ENCODE results near the gene GFER. TPM values are rescaled to one million over a fixed set of nuclear protein-coding genes. Genes with fewer than 3 reads are reported as not detected.

Gene GFER
- total RNA-seq, 1 experiment from 2014 or later = 57.3 TPM

- H3K4me1 ChIP-seq = peaks cover 16% of the 10 kb centered on the region
- H3K4me3 ChIP-seq (ENCODE audit: low read depth, low read length) = no peak overlapping the region
- H3K9me3 ChIP-seq = no peaks in the 10 kb centered on the region
- intact Hi-C loops (cut with micrococcal nuclease; ENCODE audit: unreplicated experiment) = no loop called here
- no peaks in the 10 kb centered on the region for H3K27me3 ChIP-seq (replicated peaks; ENCODE audit: control insufficient read depth, insufficient read depth, low read length)
- Mint-ChIP-seq H3K27me3 (ENCODE audit: insufficient read depth, unreplicated experiment) (no peaks in the 10 kb centered on the region), H3K36me3 (ENCODE audit: insufficient read depth, unreplicated experiment) (no peaks in the 10 kb centered on the region), H3K4me1 (ENCODE audit: low read depth, unreplicated experiment) (no peaks in the 10 kb centered on the region), H3K4me3 (ENCODE audit: unreplicated experiment) (no peak overlapping the region), H3K9me3 (ENCODE audit: unreplicated experiment) (no peaks in the 10 kb centered on the region), H3K27ac (ENCODE audit: unreplicated experiment) (no peak overlapping the region)
- POLR2A ChIA-PET = no interaction called here
- TF ChIP-seq CTCF (IDR thresholded peaks at IDR 0.05; ENCODE audit: insufficient read depth in 1 of 2, low read depth in 1 of 2, low read length in 1 of 2, severe bottlenecking in 1 of 2, unreplicated experiment in 1 of 2) = no peak
- no peaks in the 10 kb centered on the region; the same call in 1 of the 2 replicates for H3K36me3 ChIP-seq (ENCODE audit: control insufficient read depth, insufficient read depth, low read length)
- CTCF ChIA-PET = no interaction called here
- BruUV-seq (replicated peaks) = no TSS peak
- DNase-seq = no peak
These were observed 46.0 kb downstream of the GFER start for GRCh38 chr16:2030036-2030435.

- Mint-ChIP-seq H3K4me1 (ENCODE audit: low read depth, unreplicated experiment) (no peaks in the 10 kb centered on the region), H3K27ac (ENCODE audit: unreplicated experiment) (no peak overlapping the region), H3K4me3 (ENCODE audit: unreplicated experiment) (no peak overlapping the region), H3K36me3 (ENCODE audit: insufficient read depth, unreplicated experiment) (no peaks in the 10 kb centered on the region), H3K27me3 (ENCODE audit: insufficient read depth, unreplicated experiment) (no peaks in the 10 kb centered on the region), H3K9me3 (ENCODE audit: unreplicated experiment) (no peaks in the 10 kb centered on the region)
- Histone ChIP-seq H3K36me3 (ENCODE audit: control insufficient read depth, insufficient read depth, low read length) (no peaks in the 10 kb centered on the region; the same call in 1 of the 2 replicates), H3K9me3 (no peaks in the 10 kb centered on the region), H3K27me3 (replicated peaks; ENCODE audit: control insufficient read depth, insufficient read depth, low read length) (no peaks in the 10 kb centered on the region), H3K4me3 (ENCODE audit: low read depth, low read length) (no peak overlapping the region), H3K4me1 (peaks cover 27% of the 10 kb centered on the region)
- ChIA-PET CTCF (interaction anchor here (0.7 kb wide), 1 partner anchor 91 kb away, joined by 4 read pairs; no protein-coding TSS in a partner anchor), POLR2A (no interaction called here)
- TF ChIP-seq CTCF (IDR thresholded peaks at IDR 0.05; ENCODE audit: insufficient read depth in 1 of 2, low read depth in 1 of 2, low read length in 1 of 2, severe bottlenecking in 1 of 2, unreplicated experiment in 1 of 2) = no peak
- intact Hi-C loops (cut with micrococcal nuclease; ENCODE audit: unreplicated experiment) = no loop called here
- no peak for DNase-seq
- BruUV-seq (replicated peaks) = no TSS peak
These were observed 47.1 kb downstream of the GFER start for GRCh38 chr16:2031081-2031577.

GRCh38 chr16:2032285-2033056 is 48.5 kb downstream of the GFER start:
- Mint-ChIP-seq H3K9me3 (ENCODE audit: unreplicated experiment) (no peaks in the 10 kb centered on the region), H3K4me3 (ENCODE audit: unreplicated experiment) (no peak overlapping the region), H3K36me3 (ENCODE audit: insufficient read depth, unreplicated experiment) (no peaks in the 10 kb centered on the region), H3K27me3 (ENCODE audit: insufficient read depth, unreplicated experiment) (no peaks in the 10 kb centered on the region), H3K4me1 (ENCODE audit: low read depth, unreplicated experiment) (no peaks in the 10 kb centered on the region), H3K27ac (ENCODE audit: unreplicated experiment) (no peak overlapping the region)
- ChIA-PET CTCF (no interaction called here), POLR2A (no interaction called here)
- H3K9me3 ChIP-seq = no peaks in the 10 kb centered on the region
- no peak for DNase-seq
- no peak overlapping the region for H3K4me3 ChIP-seq (ENCODE audit: low read depth, low read length)
- no TSS peak for BruUV-seq (replicated peaks)
- peaks cover 29% of the 10 kb centered on the region for H3K4me1 ChIP-seq
- intact Hi-C loops (cut with micrococcal nuclease; ENCODE audit: unreplicated experiment) = no loop called here
- no peaks in the 10 kb centered on the region for H3K27me3 ChIP-seq (replicated peaks; ENCODE audit: control insufficient read depth, insufficient read depth, low read length)
- no peaks in the 10 kb centered on the region; the same call in 1 of the 2 replicates for H3K36me3 ChIP-seq (ENCODE audit: control insufficient read depth, insufficient read depth, low read length)
- no peak for TF ChIP-seq CTCF (IDR thresholded peaks at IDR 0.05; ENCODE audit: insufficient read depth in 1 of 2, low read depth in 1 of 2, low read length in 1 of 2, severe bottlenecking in 1 of 2, unreplicated experiment in 1 of 2)

Measured in Caco-2 (cell line).